Astrocyte (in vitro differentiated cells and primary cell): ENCODE data around the gene KRT76.

Source experiments
- EZH2 ChIP-seq: IDR thresholded peaks from 2 replicates; pipeline ENCODE4 v1.6.1; 2012; ENCODE audit warnings: mild to moderate bottlenecking, low read length, inconsistent platforms; ENCODE audit not compliant: insufficient read depth
- TF ChIP-seq, protein P1 (sequence below): IDR thresholded peaks from 2 replicates; pipeline ENCODE4 v1.5.1; 2011; ENCODE audit warnings: low read depth, mild to moderate bottlenecking, inconsistent platforms, low read length, moderate library complexity; ENCODE audit not compliant: insufficient read depth

DNA sequence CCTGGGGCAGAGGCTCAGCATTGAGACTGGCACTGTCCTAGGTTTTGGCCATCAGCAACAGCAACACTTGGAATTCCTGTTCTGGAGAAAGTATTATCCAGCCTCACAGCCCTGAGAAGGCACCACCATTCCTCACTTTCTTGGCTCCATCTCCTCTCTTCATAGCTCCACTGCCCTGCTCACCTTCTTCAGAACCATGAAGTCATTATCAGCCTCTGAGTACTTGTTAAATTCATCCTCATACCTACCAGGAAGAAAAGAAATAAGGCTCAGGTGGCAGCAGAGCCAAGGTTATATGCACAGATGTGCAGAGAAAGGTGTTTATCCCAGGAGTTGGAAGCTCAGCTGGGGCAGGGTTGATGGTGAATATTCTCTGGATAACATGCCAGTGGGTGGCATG lies 25.4 kb downstream of the KRT76 start:
- TF ChIP-seq, protein P1, sequence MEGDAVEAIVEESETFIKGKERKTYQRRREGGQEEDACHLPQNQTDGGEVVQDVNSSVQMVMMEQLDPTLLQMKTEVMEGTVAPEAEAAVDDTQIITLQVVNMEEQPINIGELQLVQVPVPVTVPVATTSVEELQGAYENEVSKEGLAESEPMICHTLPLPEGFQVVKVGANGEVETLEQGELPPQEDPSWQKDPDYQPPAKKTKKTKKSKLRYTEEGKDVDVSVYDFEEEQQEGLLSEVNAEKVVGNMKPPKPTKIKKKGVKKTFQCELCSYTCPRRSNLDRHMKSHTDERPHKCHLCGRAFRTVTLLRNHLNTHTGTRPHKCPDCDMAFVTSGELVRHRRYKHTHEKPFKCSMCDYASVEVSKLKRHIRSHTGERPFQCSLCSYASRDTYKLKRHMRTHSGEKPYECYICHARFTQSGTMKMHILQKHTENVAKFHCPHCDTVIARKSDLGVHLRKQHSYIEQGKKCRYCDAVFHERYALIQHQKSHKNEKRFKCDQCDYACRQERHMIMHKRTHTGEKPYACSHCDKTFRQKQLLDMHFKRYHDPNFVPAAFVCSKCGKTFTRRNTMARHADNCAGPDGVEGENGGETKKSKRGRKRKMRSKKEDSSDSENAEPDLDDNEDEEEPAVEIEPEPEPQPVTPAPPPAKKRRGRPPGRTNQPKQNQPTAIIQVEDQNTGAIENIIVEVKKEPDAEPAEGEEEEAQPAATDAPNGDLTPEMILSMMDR: no peak
- TF ChIP-seq EZH2: no peak
